ENCODE measurements around the gene NIPA2.

NIPA2 gene

GRCh38 chr15:22877607-22878006, 39.1 kb downstream of the NIPA2 start:
- DNase-seq (ENCODE audit: low read depth), result no peak

- DNase-seq (ENCODE audit: low read depth), result no peak
Measured at GRCh38 chr15:22878103-22878502, 39.6 kb downstream of the NIPA2 start.

- no peak for DNase-seq (ENCODE audit: low read depth)
Measured at GRCh38 chr15:22880068-22880980, 41.9 kb downstream of the NIPA2 start.

GRCh38 chr15:22880981-22881738, 42.7 kb downstream of the NIPA2 start:
- DNase-seq (ENCODE audit: low read depth), result no peak

- no peak for DNase-seq (ENCODE audit: low read depth)
Measured at GRCh38 chr15:22881739-22882440, 43.4 kb downstream of the NIPA2 start.

GRCh38 chr15:22883196-22883595, 44.7 kb downstream of the NIPA2 start:
- DNase-seq (ENCODE audit: low read depth), result no peak

- DNase-seq (ENCODE audit: low read depth), result no peak
Measured at GRCh38 chr15:22884344-22884743, 45.9 kb downstream of the NIPA2 start.

GRCh38 chr15:22885120-22885519, 46.7 kb downstream of the NIPA2 start:
- no peak for DNase-seq (ENCODE audit: low read depth)

GRCh38 chr15:22887157-22887951, 48.9 kb downstream of the NIPA2 start:
- DNase-seq (ENCODE audit: low read depth), result peak; percentile 72

GRCh38 chr15:22888120-22888859, 49.8 kb downstream of the NIPA2 start:
- DNase-seq (ENCODE audit: low read depth), result peak; percentile 80

GRCh38 chr15:22889146-22889818, 50.8 kb downstream of the NIPA2 start:
- DNase-seq (ENCODE audit: low read depth), result no peak

- no peak for DNase-seq (ENCODE audit: low read depth)
Measured at GRCh38 chr15:22890296-22890695, 51.8 kb downstream of the NIPA2 start.

GRCh38 chr15:22891426-22892210, 53.2 kb downstream of the NIPA2 start:
- DNase-seq (ENCODE audit: low read depth), result no peak

- no peak for DNase-seq (ENCODE audit: low read depth)
Measured at GRCh38 chr15:22892333-22892732, 53.9 kb downstream of the NIPA2 start.

- DNase-seq (ENCODE audit: low read depth), result no peak
Measured at GRCh38 chr15:22893081-22893480, 54.6 kb downstream of the NIPA2 start.

- DNase-seq (ENCODE audit: low read depth), result no peak
Measured at GRCh38 chr15:22893881-22894280, 55.4 kb downstream of the NIPA2 start.

GRCh38 chr15:22895465-22896190, 57.2 kb downstream of the NIPA2 start:
- peak; percentile 22 for DNase-seq (ENCODE audit: low read depth)

- no peak for DNase-seq (ENCODE audit: low read depth)
Measured at GRCh38 chr15:22902046-22902445, 63.6 kb downstream of the NIPA2 start.

GRCh38 chr15:22902578-22902977, 64.1 kb downstream of the NIPA2 start:
- DNase-seq (ENCODE audit: low read depth), result no peak

All from HS-5 (cell line).